Large intestine (tissue), 12 donors: ENCODE results near the gene DUSP2. TPM values are rescaled to one million over a fixed set of nuclear protein-coding genes. Genes with fewer than 3 reads are reported as not detected.

Source experiments
- DNase-seq, 2 donors: peaks; one replicate each; pipeline versions ENCODE4 v3.0.0 to v3.0.0-alpha.2; 2013
- H3K27ac ChIP-seq: one replicate; pipeline ENCODE4 v1.5.1; 2013; ENCODE audit warnings: low read length
- H3K27me3 ChIP-seq: 2 replicates; pipeline ENCODE4 v1.6.1; 2013; ENCODE audit warnings: low read length; ENCODE audit not compliant: control insufficient read depth, insufficient read depth
- H3K36me3 ChIP-seq: 2 replicates; pipeline ENCODE4 v1.6.1; 2013; ENCODE audit warnings: low read length; ENCODE audit not compliant: control insufficient read depth, insufficient read depth
- H3K4me1 ChIP-seq: one replicate; pipeline ENCODE4 v1.6.1; 2013; ENCODE audit warnings: low read length; ENCODE audit not compliant: control insufficient read depth, insufficient read depth
- H3K4me3 ChIP-seq: one replicate; pipeline ENCODE4 v1.5.1; 2013; ENCODE audit warnings: low read length
- H3K9me3 ChIP-seq: one replicate; pipeline ENCODE4 v1.6.1; 2013; ENCODE audit warnings: mild to moderate bottlenecking, low read depth, low read length, moderate library complexity; ENCODE audit not compliant: control insufficient read depth
- WGBS: methylation state at CpG from one replicate; pipeline ENCODE4 v1.1.5; 2013; ENCODE audit warnings: low lambda C conversion rate; ENCODE audit not compliant: insufficient coverage; 5-methylcytosine and 5-hydroxymethylcytosine counted together
- long read RNA-seq, 11 donors: transcript quantifications; one replicate each; lab custom pipeline, GENCODE V29; 2026
- polyA plus RNA-seq: library from polyadenylated mRNA; unstranded; fragments of 120-200 nt; gene quantifications from one replicate; pipeline ENCODE4 v1.2.1, GENCODE V29; 2013

Gene DUSP2
- 4.0 TPM for polyA plus RNA-seq
- long read RNA-seq, donor 1: 0 reads
- long read RNA-seq, donor 2, partial matches to known transcripts: 0 of 3 reads
- long read RNA-seq, donor 2, other reads (novel, unspliced or antisense): 0 of 3 reads
- long read RNA-seq, donor 3: 0 reads
- long read RNA-seq, donor 4: 0 reads
- long read RNA-seq, donor 5, partial matches to known transcripts: 0 of 3 reads
- long read RNA-seq, donor 5, other reads (novel, unspliced or antisense): 0 of 3 reads
- long read RNA-seq, donor 6, partial matches to known transcripts: 0 of 1 reads
- long read RNA-seq, donor 6, other reads (novel, unspliced or antisense): 0 of 1 reads
- long read RNA-seq, donor 7, partial matches to known transcripts: 0 of 2 reads
- long read RNA-seq, donor 7, other reads (novel, unspliced or antisense): 0 of 2 reads
- long read RNA-seq, donor 8, partial matches to known transcripts: 0 of 2 reads
- long read RNA-seq, donor 8, other reads (novel, unspliced or antisense): 0 of 2 reads
- long read RNA-seq, donor 9: 0 reads
- long read RNA-seq, donor 10, partial matches to known transcripts: 0 of 3 reads
- long read RNA-seq, donor 10, other reads (novel, unspliced or antisense): 0 of 3 reads
- long read RNA-seq, donor 11, partial matches to known transcripts: 0 of 1 reads
- long read RNA-seq, donor 11, other reads (novel, unspliced or antisense): 0 of 1 reads

GRCh38 chr2:96145036-96145847 lies at the start of gene DUSP2:
Gene DUSP2, minus strand, starts transcription at chr2:96145440. Its CDS starts 86 bp downstream, at chr2:96145354.
- peak; percentile 69 to 86 for DNase-seq
- no peaks in the 10 kb centered on the region for H3K9me3 ChIP-seq
- H3K27ac ChIP-seq: no peak within 1 kb of the TSS
- peaks cover 15% of the 10 kb centered on the region for H3K4me1 ChIP-seq
- peaks cover 7% of the 10 kb centered on the region for H3K27me3 ChIP-seq
- no peaks in the 10 kb centered on the region for H3K36me3 ChIP-seq
- H3K4me3 ChIP-seq: peak within 1 kb of the TSS; percentile 39
- WGBS: no CpG with 5 or more reads among the region's 94 CpGs

GRCh38 chr2:96191937-96192670 lies 46.9 kb upstream of the DUSP2 start:
- whole genome bisulfite sequencing: no CpG with 5 or more reads among the region's 11 CpGs
- Histone ChIP-seq H3K36me3 (peaks cover 57% of the 10 kb centered on the region), H3K27me3 (no peaks in the 10 kb centered on the region), H3K27ac (no peak overlapping the region), H3K9me3 (no peaks in the 10 kb centered on the region), H3K4me1 (peaks cover 10% of the 10 kb centered on the region), H3K4me3 (no peak overlapping the region)
- DNase-seq: no peak

GRCh38 chr2:96188821-96189526 lies 43.7 kb upstream of the DUSP2 start:
- H3K4me1 ChIP-seq: peaks cover 9% of the 10 kb centered on the region
- no peaks in the 10 kb centered on the region for H3K9me3 ChIP-seq
- DNase-seq: no peak
- no peaks in the 10 kb centered on the region for H3K27me3 ChIP-seq
- WGBS: 80% methylated on average over 1 of the region's 12 CpGs
- no peak overlapping the region for H3K4me3 ChIP-seq
- no peak overlapping the region for H3K27ac ChIP-seq
- peaks cover 80% of the 10 kb centered on the region for H3K36me3 ChIP-seq

GRCh38 chr2:96186562-96186961 lies 41.3 kb upstream of the DUSP2 start:
- WGBS: no CpG with 5 or more reads among the region's 5 CpGs
- Histone ChIP-seq H3K27ac (peak overlapping the region; percentile 30), H3K4me1 (peaks cover 9% of the 10 kb centered on the region), H3K36me3 (peaks cover 60% of the 10 kb centered on the region), H3K4me3 (no peak overlapping the region), H3K9me3 (no peaks in the 10 kb centered on the region), H3K27me3 (no peaks in the 10 kb centered on the region)
- no peak for DNase-seq

GRCh38 chr2:96185516-96185915 lies 40.3 kb upstream of the DUSP2 start:
- DNase-seq: no peak
- Histone ChIP-seq H3K27me3 (no peaks in the 10 kb centered on the region), H3K9me3 (no peaks in the 10 kb centered on the region), H3K27ac (no peak overlapping the region), H3K4me3 (no peak overlapping the region), H3K36me3 (peaks cover 50% of the 10 kb centered on the region), H3K4me1 (peaks cover 9% of the 10 kb centered on the region)
- 100% methylated on average over 1 of the region's 1 CpG for WGBS

GRCh38 chr2:96184989-96185388 lies 39.7 kb upstream of the DUSP2 start:
- no CpG with 5 or more reads among the region's 8 CpGs for WGBS
- Histone ChIP-seq H3K27ac (no peak overlapping the region), H3K9me3 (no peaks in the 10 kb centered on the region), H3K4me3 (no peak overlapping the region), H3K4me1 (peaks cover 9% of the 10 kb centered on the region), H3K27me3 (no peaks in the 10 kb centered on the region), H3K36me3 (peaks cover 45% of the 10 kb centered on the region)
- no peak for DNase-seq

- Histone ChIP-seq H3K4me1 (peaks cover 9% of the 10 kb centered on the region), H3K36me3 (peaks cover 41% of the 10 kb centered on the region), H3K4me3 (no peak overlapping the region), H3K27me3 (no peaks in the 10 kb centered on the region), H3K27ac (no peak overlapping the region), H3K9me3 (no peaks in the 10 kb centered on the region)
- no peak for DNase-seq
- WGBS: no CpG with 5 or more reads among the region's 8 CpGs
These were observed 38.9 kb upstream of the DUSP2 start for GRCh38 chr2:96184188-96184587.

- H3K9me3 ChIP-seq: no peaks in the 10 kb centered on the region
- no peak overlapping the region for H3K4me3 ChIP-seq
- WGBS: no CpG with 5 or more reads among the region's 5 CpGs
- peaks cover 28% of the 10 kb centered on the region for H3K36me3 ChIP-seq
- no peak overlapping the region for H3K27ac ChIP-seq
- H3K27me3 ChIP-seq: no peaks in the 10 kb centered on the region
- no peak for DNase-seq
- peaks cover under 1% of the 10 kb centered on the region for H3K4me1 ChIP-seq
These were observed 36.3 kb upstream of the DUSP2 start for GRCh38 chr2:96181529-96181928.

GRCh38 chr2:96180521-96180920 lies 35.3 kb upstream of the DUSP2 start:
- H3K4me1 ChIP-seq: no peaks in the 10 kb centered on the region
- H3K9me3 ChIP-seq: no peaks in the 10 kb centered on the region
- H3K27me3 ChIP-seq: no peaks in the 10 kb centered on the region
- H3K36me3 ChIP-seq: peaks cover 17% of the 10 kb centered on the region
- no peak overlapping the region for H3K27ac ChIP-seq
- H3K4me3 ChIP-seq: no peak overlapping the region
- DNase-seq: no peak
